Hepatocyte (in vitro differentiated cells): ENCODE results near the gene VPS13D.

Experiments used
- CTCF ChIP-seq: fragments of 200-600 bp; sonication (generic); IDR thresholded peaks from 2 replicates; pipeline ENCODE4 v1.5.1; 2016; ENCODE audit warnings: antibody characterized with exemption, mild to moderate bottlenecking; ENCODE audit not compliant: poor library complexity
- EZH2 ChIP-seq: fragments of 200-600 bp; sonication (generic); IDR thresholded peaks from 2 replicates; pipeline ENCODE4 v1.6.1; 2016; ENCODE audit warnings: antibody characterized with exemption, mild to moderate bottlenecking, borderline replicate concordance

GRCh38 chr1:12229835-12230548 is at the start of gene VPS13D:
- TF ChIP-seq CTCF: peak; percentile 87
- no peak for TF ChIP-seq EZH2
